HG02763 (cell line): Measurements from ENCODE around the gene ERAL1.
"Not testable (repeated sequence)": the region's sequence is repeated elsewhere in the genome, so short reads cannot be mapped to it uniquely, and the experiment has no call there.

ENCODE experiments used
- ATAC-seq: cut with Tn5 transposase; IDR thresholded peaks from one replicate; pipeline ENCODE4 v1.9.1; 2021; ENCODE audit warnings: mild to moderate bottlenecking, moderate library complexity; ENCODE audit not compliant: unreplicated experiment

Gene ERAL1

GRCh38 chr17:28849281-28849680, 5.5 kb upstream of the ERAL1 start:
- no peak for ATAC-seq

GRCh38 chr17:28853295-28853694, 1.5 kb upstream of the ERAL1 start:
- no peak for ATAC-seq

GRCh38 chr17:28855336-28855679, 492 bp downstream of the ERAL1 start:
- no peak for ATAC-seq

- ATAC-seq = no peak
These were observed 1.3 kb downstream of the ERAL1 start for GRCh38 chr17:28856028-28856574.

- ATAC-seq = no peak
These were observed 3.3 kb downstream of the ERAL1 start for GRCh38 chr17:28857905-28858800.

- ATAC-seq = no peak
These were observed 4.1 kb downstream of the ERAL1 start for GRCh38 chr17:28858801-28859355.

- no peak for ATAC-seq
These were observed 5.6 kb downstream of the ERAL1 start for GRCh38 chr17:28860363-28860808.

- ATAC-seq = no peak
These were observed 6.8 kb downstream of the ERAL1 start for GRCh38 chr17:28861393-28862203.

- ATAC-seq = no peak
These were observed 7.7 kb downstream of the ERAL1 start for GRCh38 chr17:28862561-28862960.

GRCh38 chr17:28863953-28864352, 9.1 kb downstream of the ERAL1 start:
- ATAC-seq = no peak

GRCh38 chr17:28864991-28865849, 10.4 kb downstream of the ERAL1 start:
- no peak for ATAC-seq

GRCh38 chr17:28865946-28866752, 11.3 kb downstream of the ERAL1 start:
- no peak for ATAC-seq

GRCh38 chr17:28867276-28867675, 12.5 kb downstream of the ERAL1 start:
- no peak for ATAC-seq

GRCh38 chr17:28871056-28871579, 16.3 kb downstream of the ERAL1 start:
- peak; percentile 84 for ATAC-seq

GRCh38 chr17:28873839-28874238, 19.0 kb downstream of the ERAL1 start:
- no peak for ATAC-seq

GRCh38 chr17:28874750-28875149, 19.9 kb downstream of the ERAL1 start:
- ATAC-seq = no peak

- ATAC-seq = no peak
These were observed 21.2 kb downstream of the ERAL1 start for GRCh38 chr17:28875848-28876550.

- ATAC-seq = not testable (repeated sequence)
These were observed 22.4 kb downstream of the ERAL1 start for GRCh38 chr17:28877150-28877711.
